ENCODE data around the gene ATOSB.

DNA sequence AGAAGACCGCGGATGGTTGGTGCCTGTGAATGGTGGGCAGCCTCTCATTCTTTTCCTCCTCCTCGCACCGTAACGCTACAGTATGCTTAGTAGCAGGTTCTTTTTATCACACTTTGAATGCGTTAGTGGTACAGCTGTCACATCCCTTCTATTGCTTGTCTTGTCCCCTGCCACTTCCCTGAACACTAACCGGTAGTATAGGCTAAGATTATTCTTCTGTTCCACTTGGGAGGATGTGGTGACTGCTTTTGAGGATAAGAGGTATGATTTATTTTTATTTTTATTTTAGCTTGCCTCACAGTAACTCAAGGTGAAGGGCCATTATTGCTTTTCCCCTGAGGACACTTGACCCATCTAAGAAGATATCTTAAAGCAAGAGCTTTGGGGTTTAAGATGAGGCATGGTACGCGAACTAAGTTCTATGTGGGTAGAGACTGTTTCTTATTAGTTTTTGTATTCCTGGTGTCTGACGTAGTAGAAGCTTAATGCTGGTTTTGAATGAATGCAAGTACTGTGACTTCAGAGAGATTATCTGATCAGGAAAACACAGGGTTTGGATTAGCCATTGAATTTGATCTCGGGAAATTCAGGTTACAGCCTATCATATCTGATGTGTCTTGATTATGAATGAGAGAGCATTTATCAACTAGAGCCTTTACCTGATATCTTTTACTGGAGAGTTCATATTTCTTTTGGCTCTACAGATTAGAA, 47.1 kb upstream of the ATOSB start:
- no peak for TF ChIP-seq CTCF (conservative IDR thresholded peaks at IDR 0.05; ENCODE audit: low read length)
- no peak for TF ChIP-seq EZH2phosphoT487 (IDR thresholded peaks at IDR 0.05; ENCODE audit: borderline replicate concordance)

Measured in Loucy (cell line).